SK-N-SH (cell line): ENCODE data around the gene SOCS7.

Source experiments
- CTCF ChIP-seq: fragments of 200-600 bp; sonication (generic); IDR thresholded peaks from 2 replicates; pipeline ENCODE4 v1.6.1; 2017; ENCODE audit warnings: antibody characterized with exemption, mild to moderate bottlenecking, moderate library complexity
- EZH2phosphoT487 ChIP-seq: fragments of 200-600 bp; sonication (generic); IDR thresholded peaks from 2 replicates; pipeline ENCODE4 v1.6.1; 2017; ENCODE audit warnings: low read depth, mixed run types, mild to moderate bottlenecking, antibody characterized with exemption, moderate library complexity, borderline replicate concordance
- GABPA ChIP-seq: IDR thresholded peaks from 2 replicates; pipeline ENCODE4 v1.4.0; 2012; ENCODE audit warnings: low read depth, mild to moderate bottlenecking
- TAF1 ChIP-seq: IDR thresholded peaks from 2 replicates; pipeline ENCODE4 v1.6.1; 2012; ENCODE audit warnings: low read depth, mild to moderate bottlenecking, low read length, moderate library complexity, borderline replicate concordance
- TCF12 ChIP-seq: IDR thresholded peaks from 2 replicates; pipeline ENCODE4 v1.4.0; 2012
- YY1 ChIP-seq: IDR thresholded peaks from 2 replicates; pipeline ENCODE4 v1.4.0; 2012; ENCODE audit warnings: low read depth, mild to moderate bottlenecking
- TF ChIP-seq, protein P1 (sequence below): IDR thresholded peaks from 2 replicates; pipeline ENCODE4 v1.4.0; 2012; ENCODE audit warnings: low read depth

- TF ChIP-seq CTCF (no peak), TCF12 (no peak), TAF1 (no peak), YY1 (no peak), EZH2phosphoT487 (no peak), GABPA (no peak)
- TF ChIP-seq, protein P1, sequence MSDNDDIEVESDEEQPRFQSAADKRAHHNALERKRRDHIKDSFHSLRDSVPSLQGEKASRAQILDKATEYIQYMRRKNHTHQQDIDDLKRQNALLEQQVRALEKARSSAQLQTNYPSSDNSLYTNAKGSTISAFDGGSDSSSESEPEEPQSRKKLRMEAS: no peak
These were observed 75.7 kb downstream of the SOCS7 start for GRCh38 chr17:38427160-38427949.
